T-helper 17 cell (primary cell): ENCODE data around the gene MYO16. TPM values are rescaled to one million over a fixed set of nuclear protein-coding genes. Genes with fewer than 3 reads are reported as not detected.

Source experiments
- ATAC-seq: fragments of 150-1000 bp; cut with Tn5 transposase; 2 replicates; pipeline ENCODE4 v1.10.0; 2021; ENCODE audit warnings: mild to moderate bottlenecking, moderate library complexity
- DNase-seq, 3 donors: peaks; one replicate each; pipeline versions ENCODE4 v3.0.0 to v3.0.0-alpha.2; 2020 to 2021
- H3K9me3 ChIP-seq: one replicate; pipeline ENCODE4 v1.7.0; 2013; ENCODE audit warnings: low read length, mild to moderate bottlenecking; ENCODE audit not compliant: control insufficient read depth, poor library complexity, severe bottlenecking
- H3K27ac Mint-ChIP-seq: one replicate; pipeline ENCODE4 v1.8.0; 2022; ENCODE audit warnings: mild to moderate bottlenecking, moderate library complexity, mixed read lengths
- H3K27me3 Mint-ChIP-seq: one replicate; pipeline ENCODE4 v1.8.0; 2022; ENCODE audit warnings: mixed read lengths
- H3K36me3 Mint-ChIP-seq: one replicate; pipeline ENCODE4 v1.8.0; 2022; ENCODE audit warnings: low read depth, mixed read lengths
- H3K4me1 Mint-ChIP-seq: one replicate; pipeline ENCODE4 v1.8.0; 2022; ENCODE audit warnings: mild to moderate bottlenecking, mixed read lengths
- H3K4me3 Mint-ChIP-seq: one replicate; pipeline ENCODE4 v1.8.0; 2022; ENCODE audit warnings: mild to moderate bottlenecking, moderate library complexity, mixed read lengths
- total RNA-seq, 4 donors: library from RNA in 2 of 4; stranded (reverse) in 2 of 4; gene quantifications; one replicate each; pipeline ENCODE4 v1.2.3 and lab custom pipeline; 2022 to 2026

Gene MYO16
- total RNA-seq, 2 donors from 2014 or later, result 0.42 to 0.45 TPM

DNA sequence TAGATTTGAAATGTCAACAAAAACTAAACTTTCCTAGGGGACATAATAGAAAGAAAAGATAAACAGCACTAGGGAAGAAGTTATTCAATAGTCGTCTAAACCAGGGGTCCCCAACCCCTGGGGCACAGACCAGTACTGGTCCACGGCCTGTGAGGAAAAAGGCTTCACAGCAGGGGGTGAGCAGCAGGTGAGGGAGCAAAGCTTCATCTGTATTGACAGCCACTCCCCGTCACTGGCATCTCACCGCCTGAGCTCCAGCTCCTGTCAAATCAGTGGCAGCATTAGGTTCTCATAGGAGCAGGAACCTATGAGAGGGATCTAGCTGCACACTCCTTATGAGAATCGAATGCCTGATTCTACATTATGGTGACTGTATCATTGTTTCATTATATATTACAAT is 382.7 kb downstream of the MYO16 start:
- Mint-ChIP-seq H3K4me3 (no peak overlapping the region), H3K4me1 (no peaks in the 10 kb centered on the region), H3K36me3 (no peaks in the 10 kb centered on the region), H3K27ac (no peak overlapping the region), H3K27me3 (peaks cover 5% of the 10 kb centered on the region)
- no peaks in the 10 kb centered on the region for H3K9me3 ChIP-seq
- ATAC-seq (no peak), DNase-seq (no peak)

GRCh38 chr13:109021558-109021957 is 392.1 kb downstream of the MYO16 start:
- no peaks in the 10 kb centered on the region for H3K27me3 Mint-ChIP-seq
- ATAC-seq, result no peak

GRCh38 chr13:109024611-109025010 is 395.2 kb downstream of the MYO16 start:
- H3K36me3 Mint-ChIP-seq, result no peaks in the 10 kb centered on the region
- H3K4me3 Mint-ChIP-seq, result no peak overlapping the region
- no peak overlapping the region for H3K27ac Mint-ChIP-seq

More at GRCh38 chr13:109021558-109021957, 392.1 kb downstream of the MYO16 start:
- no peaks in the 10 kb centered on the region for H3K36me3 Mint-ChIP-seq
- no peaks in the 10 kb centered on the region for H3K4me1 Mint-ChIP-seq
- no peak overlapping the region for H3K27ac Mint-ChIP-seq
- no peak overlapping the region for H3K4me3 Mint-ChIP-seq
- no peak for DNase-seq
- no peaks in the 10 kb centered on the region for H3K9me3 ChIP-seq

GRCh38 chr13:109026266-109026665 is 396.9 kb downstream of the MYO16 start:
- H3K4me1 Mint-ChIP-seq, result no peaks in the 10 kb centered on the region
- DNase-seq (no peak), ATAC-seq (no peak)
- no peak overlapping the region for H3K27ac Mint-ChIP-seq
- no peaks in the 10 kb centered on the region for H3K36me3 Mint-ChIP-seq
- H3K27me3 Mint-ChIP-seq, result no peaks in the 10 kb centered on the region
- no peak overlapping the region for H3K4me3 Mint-ChIP-seq
- H3K9me3 ChIP-seq, result no peaks in the 10 kb centered on the region

More at GRCh38 chr13:109024611-109025010, 395.2 kb downstream of the MYO16 start:
- no peaks in the 10 kb centered on the region for H3K9me3 ChIP-seq
- ATAC-seq (no peak), DNase-seq (no peak)
- Mint-ChIP-seq H3K4me1 (no peaks in the 10 kb centered on the region), H3K27me3 (no peaks in the 10 kb centered on the region)

GRCh38 chr13:109028624-109029023 is 399.2 kb downstream of the MYO16 start:
- H3K27me3 Mint-ChIP-seq, result no peaks in the 10 kb centered on the region
- DNase-seq, result no peak
- no peak for ATAC-seq
- H3K4me1 Mint-ChIP-seq, result no peaks in the 10 kb centered on the region
- no peaks in the 10 kb centered on the region for H3K9me3 ChIP-seq
- no peak overlapping the region for H3K4me3 Mint-ChIP-seq
- H3K27ac Mint-ChIP-seq, result no peak overlapping the region
- no peaks in the 10 kb centered on the region for H3K36me3 Mint-ChIP-seq

- Mint-ChIP-seq H3K4me1 (no peaks in the 10 kb centered on the region), H3K27me3 (peaks cover 17% of the 10 kb centered on the region), H3K36me3 (no peaks in the 10 kb centered on the region), H3K4me3 (no peak overlapping the region), H3K27ac (no peak overlapping the region)
- DNase-seq (no peak), ATAC-seq (no peak)
- no peaks in the 10 kb centered on the region for H3K9me3 ChIP-seq
Observed at GRCh38 chr13:109033090-109033489, 403.7 kb downstream of the MYO16 start.

DNA sequence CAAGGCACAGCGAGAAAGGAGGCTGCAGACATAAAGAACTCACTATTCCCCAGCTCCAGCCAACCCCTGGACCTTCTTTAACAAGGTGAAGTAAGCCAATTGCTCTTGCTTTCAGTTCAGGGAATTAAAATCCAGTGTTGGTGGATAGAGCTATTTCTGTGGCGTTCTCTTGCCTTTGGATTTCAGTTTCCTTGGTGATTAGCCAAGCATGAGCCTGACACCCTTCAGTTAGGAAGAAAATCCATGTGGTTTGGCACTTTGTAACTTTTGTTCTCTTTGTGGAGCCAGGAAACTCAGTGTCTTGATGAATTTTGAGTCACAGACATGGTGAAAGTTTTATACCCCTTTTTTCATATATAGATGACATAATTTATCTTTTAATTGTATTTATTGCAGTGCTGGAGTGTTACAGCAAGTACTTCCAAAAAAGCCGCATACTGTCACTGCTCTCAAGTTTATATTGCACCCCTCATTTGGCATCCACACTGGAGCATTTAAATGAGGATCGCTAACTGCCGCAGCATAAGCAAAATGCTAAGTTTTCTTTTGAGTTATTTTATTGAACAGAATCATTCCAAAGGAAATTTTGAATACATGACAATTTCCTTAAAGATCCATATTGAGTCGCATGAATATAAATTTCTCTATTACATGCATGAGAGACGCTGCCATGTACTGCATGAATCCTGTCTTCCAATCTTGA is 406.8 kb downstream of the MYO16 start:
- Mint-ChIP-seq H3K27ac (no peak overlapping the region), H3K4me3 (no peak overlapping the region), H3K4me1 (no peaks in the 10 kb centered on the region), H3K27me3 (peaks cover 23% of the 10 kb centered on the region), H3K36me3 (no peaks in the 10 kb centered on the region)
- no peaks in the 10 kb centered on the region for H3K9me3 ChIP-seq
- ATAC-seq, result no peak
- DNase-seq, result no peak

DNA sequence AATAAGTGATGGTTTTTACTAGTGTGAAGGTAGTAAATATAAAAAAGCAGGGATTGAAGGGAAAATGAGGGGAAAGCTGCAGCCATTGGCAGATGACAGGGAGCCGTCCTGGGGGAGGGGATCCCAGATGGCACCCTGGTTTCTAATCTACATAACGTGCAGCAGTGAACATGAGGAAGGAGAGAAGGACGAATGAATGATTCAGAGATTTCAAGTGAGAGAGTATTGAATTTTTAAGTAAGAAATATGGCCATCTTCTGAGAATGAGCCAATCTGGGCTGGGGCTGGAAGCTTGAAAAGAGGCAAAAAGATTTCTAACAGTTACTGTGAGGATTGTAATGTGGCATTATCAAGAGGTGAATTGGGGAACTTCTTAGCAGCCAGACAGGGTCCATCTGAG is 414.2 kb downstream of the MYO16 start:
- DNase-seq (no peak), ATAC-seq (no peak)
- no peaks in the 10 kb centered on the region for H3K4me1 Mint-ChIP-seq
- no peaks in the 10 kb centered on the region for H3K36me3 Mint-ChIP-seq
- no peak overlapping the region for H3K4me3 Mint-ChIP-seq
- H3K27me3 Mint-ChIP-seq, result peaks cover 11% of the 10 kb centered on the region
- no peak overlapping the region for H3K27ac Mint-ChIP-seq
- H3K9me3 ChIP-seq, result no peaks in the 10 kb centered on the region

DNA sequence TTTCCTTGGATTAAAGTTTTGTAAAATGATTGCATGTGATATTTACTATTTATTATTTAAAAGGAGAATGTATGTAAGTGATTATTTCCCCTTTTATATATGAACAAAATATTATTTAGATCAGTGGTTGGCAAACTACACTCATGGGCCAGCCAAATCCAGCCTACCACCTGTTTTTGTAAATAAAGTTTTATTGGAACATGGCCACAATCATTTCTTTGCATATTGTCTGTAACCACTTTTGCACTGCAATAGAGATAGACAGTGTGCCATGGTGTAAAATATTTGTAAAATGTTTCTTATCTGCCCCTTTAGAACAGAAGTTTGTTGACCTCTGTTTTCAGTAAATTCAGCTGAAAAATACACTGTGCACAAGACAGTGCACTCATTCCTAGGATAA is 426.4 kb downstream of the MYO16 start:
- no peak for DNase-seq
- H3K4me1 Mint-ChIP-seq, result no peaks in the 10 kb centered on the region
- no peaks in the 10 kb centered on the region for H3K36me3 Mint-ChIP-seq
- no peaks in the 10 kb centered on the region for H3K9me3 ChIP-seq
- no peak for ATAC-seq
- H3K4me3 Mint-ChIP-seq, result no peak overlapping the region
- peaks cover 10% of the 10 kb centered on the region for H3K27me3 Mint-ChIP-seq
- H3K27ac Mint-ChIP-seq, result no peak overlapping the region

DNA sequence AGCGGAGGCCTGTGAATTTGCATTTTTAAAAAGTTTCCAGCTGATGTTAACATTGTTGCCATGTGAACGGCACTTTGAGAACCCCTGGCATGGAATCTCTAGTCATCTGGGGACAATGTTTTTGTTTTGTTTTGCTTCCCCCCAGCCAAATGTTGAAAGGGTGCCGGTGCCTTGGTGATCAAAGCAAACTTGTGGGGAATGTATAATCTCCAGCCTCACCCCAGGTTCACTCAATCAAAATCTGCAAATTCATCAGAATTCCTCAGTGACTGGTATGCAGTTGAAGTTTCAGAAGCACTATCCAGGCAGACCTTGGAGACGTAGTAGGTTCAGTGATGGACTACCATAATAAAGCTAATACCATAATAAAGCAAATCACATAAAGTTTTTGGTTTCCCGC is 428.7 kb downstream of the MYO16 start:
- ATAC-seq (no peak), DNase-seq (no peak)
- no peak overlapping the region for H3K27ac Mint-ChIP-seq
- no peaks in the 10 kb centered on the region for H3K4me1 Mint-ChIP-seq
- H3K36me3 Mint-ChIP-seq, result no peaks in the 10 kb centered on the region
- peaks cover 10% of the 10 kb centered on the region for H3K27me3 Mint-ChIP-seq
- no peaks in the 10 kb centered on the region for H3K9me3 ChIP-seq
- H3K4me3 Mint-ChIP-seq, result no peak overlapping the region

DNA sequence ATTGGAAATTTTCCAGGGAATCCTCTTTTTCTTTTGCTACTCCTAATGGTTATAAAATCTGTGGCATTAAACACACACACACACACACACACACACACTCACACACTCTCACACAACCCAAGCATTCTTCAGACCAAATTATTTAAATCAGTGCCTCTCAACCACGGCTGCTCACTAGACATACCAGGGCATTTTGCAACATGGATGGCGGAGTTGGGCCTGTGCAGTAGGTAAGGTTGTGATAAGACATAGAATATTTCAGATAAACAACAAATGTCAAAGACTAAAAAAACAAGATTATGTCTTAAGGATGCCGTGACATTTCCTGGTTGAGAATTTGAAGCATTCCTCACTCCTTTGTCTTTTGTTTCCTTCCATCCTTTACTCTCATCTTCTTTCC is 443.1 kb downstream of the MYO16 start:
- Mint-ChIP-seq H3K27me3 (no peaks in the 10 kb centered on the region), H3K4me1 (no peaks in the 10 kb centered on the region), H3K4me3 (no peak overlapping the region), H3K27ac (no peak overlapping the region), H3K36me3 (no peaks in the 10 kb centered on the region)
- DNase-seq (no peak), ATAC-seq (no peak)
- peaks cover 3% of the 10 kb centered on the region for H3K9me3 ChIP-seq

DNA sequence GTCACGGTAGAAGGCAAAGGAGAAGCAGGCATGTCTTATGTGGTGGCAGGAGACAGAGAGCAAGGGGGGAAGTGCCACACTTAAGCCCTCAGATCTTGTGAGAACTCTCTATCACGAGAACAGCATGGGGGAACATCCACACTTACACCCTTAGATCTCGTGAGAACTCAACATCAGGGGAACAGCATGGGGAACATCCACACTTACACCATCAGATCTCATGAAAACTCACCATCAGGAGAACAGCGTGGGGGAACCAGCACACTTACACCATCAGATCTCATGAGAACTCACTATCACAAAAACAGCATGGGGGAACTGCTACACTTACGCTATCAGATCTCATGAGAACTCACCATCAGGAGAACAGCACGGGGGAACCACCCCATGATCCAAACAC is 445.0 kb downstream of the MYO16 start:
- Mint-ChIP-seq H3K36me3 (no peaks in the 10 kb centered on the region), H3K27me3 (peaks cover 6% of the 10 kb centered on the region), H3K27ac (no peak overlapping the region), H3K4me3 (no peak overlapping the region), H3K4me1 (no peaks in the 10 kb centered on the region)
- no peak for ATAC-seq
- H3K9me3 ChIP-seq, result peaks cover under 1% of the 10 kb centered on the region
- no peak for DNase-seq

DNA sequence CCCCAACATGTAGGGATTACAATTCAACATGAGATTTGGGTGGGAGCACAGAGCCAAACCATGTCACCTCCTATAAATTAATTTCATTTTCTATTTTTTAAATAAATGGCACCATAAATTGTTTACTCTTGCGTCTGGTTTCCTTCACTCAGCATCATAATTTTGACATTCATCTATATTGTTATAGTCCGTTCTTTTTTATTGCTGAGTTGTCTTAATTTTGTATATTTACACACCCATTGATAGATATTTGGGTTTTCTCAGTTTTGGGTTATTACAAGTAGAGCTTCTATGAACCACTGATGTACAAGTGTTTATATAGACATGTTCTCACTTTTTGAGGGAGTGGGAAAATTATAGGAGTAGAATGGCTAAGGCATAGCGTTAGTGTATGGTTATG is 445.4 kb downstream of the MYO16 start:
- peaks cover 6% of the 10 kb centered on the region for H3K27me3 Mint-ChIP-seq
- no peak for ATAC-seq
- DNase-seq, result no peak
- H3K9me3 ChIP-seq, result no peaks in the 10 kb centered on the region
- no peaks in the 10 kb centered on the region for H3K36me3 Mint-ChIP-seq
- H3K4me1 Mint-ChIP-seq, result no peaks in the 10 kb centered on the region
- no peak overlapping the region for H3K4me3 Mint-ChIP-seq
- no peak overlapping the region for H3K27ac Mint-ChIP-seq

DNA sequence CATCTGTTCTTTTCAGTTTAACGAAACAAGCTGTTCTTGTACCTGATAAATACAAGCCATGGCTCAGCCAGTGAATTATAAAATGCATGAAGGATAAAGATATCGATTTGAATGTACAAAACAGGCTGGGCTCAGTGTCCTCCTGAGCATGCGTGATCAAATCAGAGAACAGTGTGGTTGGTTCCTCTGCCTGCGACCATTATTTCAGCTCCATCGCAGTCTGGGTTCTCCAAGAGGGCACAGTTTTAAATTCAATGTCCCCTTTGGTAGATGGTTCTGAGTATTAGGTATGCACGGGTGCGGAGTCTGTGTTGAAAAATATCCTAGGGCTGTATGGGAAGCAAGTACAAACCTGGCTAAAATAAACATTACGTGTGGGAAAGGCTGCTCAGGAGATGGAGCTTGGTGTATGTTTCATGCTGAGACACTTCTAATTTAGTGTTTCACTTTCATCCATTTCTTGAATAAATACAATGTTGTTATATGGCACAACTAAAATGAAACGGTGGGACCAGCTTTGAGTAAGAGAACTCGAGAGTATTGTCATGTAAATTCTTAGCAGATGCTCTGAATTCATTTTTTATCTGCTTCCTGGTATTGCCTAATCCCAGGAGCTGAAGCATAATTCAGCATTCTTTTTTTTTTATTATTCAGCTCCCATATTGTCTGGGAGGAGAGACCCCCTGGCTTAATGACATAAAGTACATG is 458.7 kb downstream of the MYO16 start:
- no peak for DNase-seq
- H3K9me3 ChIP-seq, result no peaks in the 10 kb centered on the region
- no peaks in the 10 kb centered on the region for H3K36me3 Mint-ChIP-seq
- H3K4me3 Mint-ChIP-seq, result no peak overlapping the region
- no peak for ATAC-seq
- no peaks in the 10 kb centered on the region for H3K4me1 Mint-ChIP-seq
- no peaks in the 10 kb centered on the region for H3K27me3 Mint-ChIP-seq
- H3K27ac Mint-ChIP-seq, result no peak overlapping the region
